IPS-11a (cell line): ENCODE results near the gene ODAD2.

Source experiments
- H3K4me3 ChIP-seq: one replicate; pipeline ENCODE4 v1.5.1; 2013; ENCODE audit warnings: low read depth, low read length, control low read depth

The ODAD2 gene

GRCh38 chr10:27774831-27775230, 224.0 kb downstream of the ODAD2 start:
- no peak overlapping the region for H3K4me3 ChIP-seq

GRCh38 chr10:27771231-27771630, 227.6 kb downstream of the ODAD2 start:
- no peak overlapping the region for H3K4me3 ChIP-seq

GRCh38 chr10:27770181-27770580, 228.7 kb downstream of the ODAD2 start:
- H3K4me3 ChIP-seq, result no peak overlapping the region
